ENCODE data around the gene NUDT9. TPM values are rescaled to one million over a fixed set of nuclear protein-coding genes. Genes with fewer than 3 reads are reported as not detected.
"Not testable (repeated sequence)": the region's sequence is repeated elsewhere in the genome, so short reads cannot be mapped to it uniquely, and the experiment has no call there.

The NUDT9 gene
- total RNA-seq, 6 donors from 2014 or later: 11.5 to 44.8 (median 31.0) TPM

GRCh38 chr4:87469390-87469789 lies 47.0 kb downstream of the NUDT9 start:
- no peaks in the 10 kb centered on the region for H3K27me3 ChIP-seq
- H3K36me3 ChIP-seq: peaks cover 0 to 7% (median 3%) of the 10 kb centered on the region in 4 donors
- H3K27ac ChIP-seq: no peak overlapping the region
- no peak for TF ChIP-seq POLR2AphosphoS5 (IDR thresholded peaks at IDR 0.05)
- no peak for TF ChIP-seq EP300 (IDR thresholded peaks at IDR 0.05)
- TF ChIP-seq CTCF (IDR thresholded peaks at IDR 0.05): no peak
- TF ChIP-seq POLR2A (IDR thresholded peaks at IDR 0.05): no peak
- 82 to 91% methylated on average over 6 of the region's 6 CpGs for WGBS, 2 donors
- DNase-seq: no peak
- no peaks in the 10 kb centered on the region for H3K9me3 ChIP-seq
- no peaks in the 10 kb centered on the region for H3K4me1 ChIP-seq
- no peak for ATAC-seq (ENCODE audit: low FRiP score in 2 of 2)
- no peak overlapping the region for H3K4me3 ChIP-seq

- Histone ChIP-seq H3K36me3 (peaks cover 0 to 45% (median 3%) of the 10 kb centered on the region in 4 donors), H3K27me3 (no peaks in the 10 kb centered on the region), H3K4me3 (no peak overlapping the region), H3K9me3 (no peaks in the 10 kb centered on the region), H3K4me1 (no peaks in the 10 kb centered on the region), H3K27ac (peak overlapping the region in 1 of 4 donors; percentile 43)
- TF ChIP-seq POLR2A (IDR thresholded peaks at IDR 0.05): no peak
- no peak for TF ChIP-seq CTCF (IDR thresholded peaks at IDR 0.05)
- no peak for TF ChIP-seq EP300 (IDR thresholded peaks at IDR 0.05)
- no peak for TF ChIP-seq POLR2AphosphoS5 (IDR thresholded peaks at IDR 0.05)
- no peak for ATAC-seq (ENCODE audit: low FRiP score in 2 of 2)
- 71 to 81% methylated on average over 3 of the region's 3 CpGs for WGBS, 2 donors
- DNase-seq: no peak
These were observed 54.6 kb downstream of the NUDT9 start for GRCh38 chr4:87476934-87477333.

- no peaks in the 10 kb centered on the region for H3K9me3 ChIP-seq
- no peak for DNase-seq
- H3K36me3 ChIP-seq: peaks cover 0 to 52% (median 0%) of the 10 kb centered on the region in 4 donors
- TF ChIP-seq POLR2A (IDR thresholded peaks at IDR 0.05) (no peak), POLR2AphosphoS5 (IDR thresholded peaks at IDR 0.05) (no peak)
- WGBS, 2 donors: 94% methylated on average over 1 of the region's 1 CpG
- H3K27ac ChIP-seq: no peak overlapping the region
- no peak for ATAC-seq (ENCODE audit: low FRiP score in 2 of 2)
- H3K4me1 ChIP-seq: no peaks in the 10 kb centered on the region
- no peak overlapping the region for H3K4me3 ChIP-seq
- H3K27me3 ChIP-seq: no peaks in the 10 kb centered on the region
These were observed 56.4 kb downstream of the NUDT9 start for GRCh38 chr4:87478732-87479250.

- ATAC-seq (ENCODE audit: low FRiP score in 2 of 2): no peak
- Histone ChIP-seq H3K9me3 (no peaks in the 10 kb centered on the region), H3K36me3 (peaks cover 0 to 32% (median 0%) of the 10 kb centered on the region in 4 donors), H3K4me3 (no peak overlapping the region), H3K4me1 (no peaks in the 10 kb centered on the region), H3K27ac (no peak overlapping the region), H3K27me3 (no peaks in the 10 kb centered on the region)
- no peak for DNase-seq
- no peak for TF ChIP-seq CTCF (IDR thresholded peaks at IDR 0.05)
- no peak for TF ChIP-seq POLR2AphosphoS5 (IDR thresholded peaks at IDR 0.05)
- TF ChIP-seq POLR2A (IDR thresholded peaks at IDR 0.05): no peak
- no peak for TF ChIP-seq EP300 (IDR thresholded peaks at IDR 0.05)
These were observed 59.0 kb downstream of the NUDT9 start for GRCh38 chr4:87481377-87481776.

- not testable (repeated sequence) for DNase-seq; ATAC-seq (ENCODE audit: low FRiP score in 2 of 2); H3K4me3 ChIP-seq; H3K9me3 ChIP-seq; H3K27ac ChIP-seq; H3K27me3 ChIP-seq; H3K4me1 ChIP-seq
- H3K36me3 ChIP-seq: peaks cover 0 to 30% (median 0%) of the 10 kb centered on the region in 4 donors
These were observed 60.9 kb downstream of the NUDT9 start for GRCh38 chr4:87483247-87483646.

GRCh38 chr4:87488666-87489065 lies 66.3 kb downstream of the NUDT9 start:
- not testable (repeated sequence) for ATAC-seq (ENCODE audit: low FRiP score in 2 of 2); H3K9me3 ChIP-seq; H3K4me3 ChIP-seq; H3K27me3 ChIP-seq
- Histone ChIP-seq H3K36me3 (peaks cover 2 to 51% (median 6%) of the 10 kb centered on the region in 4 donors), H3K4me1 (peaks cover 5 to 24% (median 16%) of the 10 kb centered on the region in 4 donors), H3K27ac (peak overlapping the region in 2 of 4 donors; percentile 42 to 53)
- peak in 1 of 2 donors; percentile 27 for DNase-seq
- WGBS, 2 donors: 58 to 100% methylated on average over 1 to 4 of the region's 4 CpGs
